A549 (cell line): ENCODE measurements around the gene ANO2.

Source experiments
- EP300 ChIP-seq, 2 experiments: fragments of >200 bp; sonication (Bioruptor Twin); formaldehyde crosslinking; IDR thresholded peaks; 2 replicates in 1 of 2; 3 replicates in 1 of 2; pipeline ENCODE4 v1.6.1; 2016 to 2017
- ESRRA ChIP-seq: fragments of 150-350 bp; IDR thresholded peaks from 2 replicates; pipeline ENCODE4 v1.6.1; 2014; ENCODE audit warnings: mild to moderate bottlenecking, low read length, borderline replicate concordance
- KDM5A ChIP-seq: fragments of 200-600 bp; sonication (generic); IDR thresholded peaks from 2 replicates; pipeline ENCODE4 v1.6.1; 2016; ENCODE audit warnings: antibody characterized with exemption, mild to moderate bottlenecking
- MAFK ChIP-seq: fragments of 450-650 bp; IDR thresholded peaks from 2 replicates; pipeline ENCODE4 v1.6.1; 2014; ENCODE audit not compliant: partially characterized antibody
- POLR2A ChIP-seq: IDR thresholded peaks from 2 replicates; pipeline ENCODE4 v1.6.1; 2012; ENCODE audit warnings: mild to moderate bottlenecking, low read length
- TF ChIP-seq, protein P1 (sequence below): fragments of >200 bp; sonication (Bioruptor Twin); formaldehyde crosslinking; IDR thresholded peaks from 3 replicates; pipeline ENCODE4 v1.5.1; 2016
- TF ChIP-seq, protein P2 (sequence below): fragments of 250-450 bp; sonication (Bioruptor Pico); IDR thresholded peaks from 2 replicates; pipeline ENCODE4 v1.5.0; 2021; ENCODE audit warnings: mild to moderate bottlenecking, moderate library complexity, borderline replicate concordance
- TF ChIP-seq, protein P3 (sequence below): IDR thresholded peaks from 2 replicates; pipeline ENCODE4 v1.6.1; 2012

DNA sequence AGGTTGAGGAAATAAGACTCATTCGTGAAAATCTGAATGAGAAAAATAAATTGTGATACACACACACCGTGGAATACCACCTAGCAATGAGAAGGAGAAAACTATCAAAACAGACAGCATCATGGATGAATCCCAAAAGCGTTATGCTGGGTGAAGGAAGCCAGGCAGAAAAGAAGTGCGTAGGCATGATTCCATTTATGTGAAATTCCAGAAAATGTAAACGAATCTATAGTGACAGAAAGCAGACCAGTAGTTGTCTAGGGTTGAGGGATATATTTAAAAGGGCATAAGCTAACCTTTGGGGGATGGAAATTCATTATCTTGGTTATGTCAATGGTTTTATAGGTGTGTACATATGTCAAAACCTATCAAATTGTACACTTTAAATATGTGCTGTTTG is 42.5 kb upstream of the ANO2 start:
- no peak for TF ChIP-seq EP300 (IDR thresholded peaks at IDR 0.05)
- TF ChIP-seq KDM5A: no peak
- TF ChIP-seq MAFK: no peak
- TF ChIP-seq, protein P1, sequence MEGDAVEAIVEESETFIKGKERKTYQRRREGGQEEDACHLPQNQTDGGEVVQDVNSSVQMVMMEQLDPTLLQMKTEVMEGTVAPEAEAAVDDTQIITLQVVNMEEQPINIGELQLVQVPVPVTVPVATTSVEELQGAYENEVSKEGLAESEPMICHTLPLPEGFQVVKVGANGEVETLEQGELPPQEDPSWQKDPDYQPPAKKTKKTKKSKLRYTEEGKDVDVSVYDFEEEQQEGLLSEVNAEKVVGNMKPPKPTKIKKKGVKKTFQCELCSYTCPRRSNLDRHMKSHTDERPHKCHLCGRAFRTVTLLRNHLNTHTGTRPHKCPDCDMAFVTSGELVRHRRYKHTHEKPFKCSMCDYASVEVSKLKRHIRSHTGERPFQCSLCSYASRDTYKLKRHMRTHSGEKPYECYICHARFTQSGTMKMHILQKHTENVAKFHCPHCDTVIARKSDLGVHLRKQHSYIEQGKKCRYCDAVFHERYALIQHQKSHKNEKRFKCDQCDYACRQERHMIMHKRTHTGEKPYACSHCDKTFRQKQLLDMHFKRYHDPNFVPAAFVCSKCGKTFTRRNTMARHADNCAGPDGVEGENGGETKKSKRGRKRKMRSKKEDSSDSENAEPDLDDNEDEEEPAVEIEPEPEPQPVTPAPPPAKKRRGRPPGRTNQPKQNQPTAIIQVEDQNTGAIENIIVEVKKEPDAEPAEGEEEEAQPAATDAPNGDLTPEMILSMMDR: no peak
- no peak for TF ChIP-seq POLR2A
- TF ChIP-seq ESRRA: no peak
- TF ChIP-seq, protein P2, sequence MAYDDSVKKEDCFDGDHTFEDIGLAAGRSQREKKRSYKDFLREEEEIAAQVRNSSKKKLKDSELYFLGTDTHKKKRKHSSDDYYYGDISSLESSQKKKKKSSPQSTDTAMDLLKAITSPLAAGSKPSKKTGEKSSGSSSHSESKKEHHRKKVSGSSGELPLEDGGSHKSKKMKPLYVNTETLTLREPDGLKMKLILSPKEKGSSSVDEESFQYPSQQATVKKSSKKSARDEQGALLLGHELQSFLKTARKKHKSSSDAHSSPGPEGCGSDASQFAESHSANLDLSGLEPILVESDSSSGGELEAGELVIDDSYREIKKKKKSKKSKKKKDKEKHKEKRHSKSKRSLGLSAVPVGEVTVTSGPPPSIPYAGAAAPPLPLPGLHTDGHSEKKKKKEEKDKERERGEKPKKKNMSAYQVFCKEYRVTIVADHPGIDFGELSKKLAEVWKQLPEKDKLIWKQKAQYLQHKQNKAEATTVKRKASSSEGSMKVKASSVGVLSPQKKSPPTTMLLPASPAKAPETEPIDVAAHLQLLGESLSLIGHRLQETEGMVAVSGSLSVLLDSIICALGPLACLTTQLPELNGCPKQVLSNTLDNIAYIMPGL: no peak
- TF ChIP-seq, protein P3, sequence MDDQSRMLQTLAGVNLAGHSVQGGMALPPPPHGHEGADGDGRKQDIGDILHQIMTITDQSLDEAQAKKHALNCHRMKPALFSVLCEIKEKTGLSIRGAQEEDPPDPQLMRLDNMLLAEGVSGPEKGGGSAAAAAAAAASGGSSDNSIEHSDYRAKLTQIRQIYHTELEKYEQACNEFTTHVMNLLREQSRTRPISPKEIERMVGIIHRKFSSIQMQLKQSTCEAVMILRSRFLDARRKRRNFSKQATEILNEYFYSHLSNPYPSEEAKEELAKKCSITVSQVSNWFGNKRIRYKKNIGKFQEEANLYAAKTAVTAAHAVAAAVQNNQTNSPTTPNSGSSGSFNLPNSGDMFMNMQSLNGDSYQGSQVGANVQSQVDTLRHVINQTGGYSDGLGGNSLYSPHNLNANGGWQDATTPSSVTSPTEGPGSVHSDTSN: no peak
